ENCODE data around the gene RAB23.

Gene RAB23

GRCh38 chr6:57183336-57183735, 38.8 kb downstream of the RAB23 start:
- DNase-seq (ENCODE audit: low read depth in 2 of 2, low spot score in 1 of 2), result no peak

- no peak for DNase-seq (ENCODE audit: low read depth in 2 of 2, low spot score in 1 of 2)
Measured at GRCh38 chr6:57182017-57182432, 40.1 kb downstream of the RAB23 start.

- DNase-seq (ENCODE audit: low read depth in 2 of 2, low spot score in 1 of 2), result no peak
Measured at GRCh38 chr6:57180596-57180995, 41.5 kb downstream of the RAB23 start.

GRCh38 chr6:57177545-57178265, 44.4 kb downstream of the RAB23 start:
- DNase-seq (ENCODE audit: low read depth in 2 of 2, low spot score in 1 of 2), result no peak

- no peak for DNase-seq (ENCODE audit: low read depth in 2 of 2, low spot score in 1 of 2)
Measured at GRCh38 chr6:57174511-57174907, 47.6 kb downstream of the RAB23 start.

- DNase-seq (ENCODE audit: low read depth in 2 of 2, low spot score in 1 of 2), result no peak
Measured at GRCh38 chr6:57173886-57174510, 48.1 kb downstream of the RAB23 start.

- no peak for DNase-seq (ENCODE audit: low read depth in 2 of 2, low spot score in 1 of 2)
Measured at GRCh38 chr6:57173056-57173885, 48.8 kb downstream of the RAB23 start.

- peak; percentile 70 to 77 for DNase-seq (ENCODE audit: low read depth in 2 of 2, low spot score in 1 of 2)
Measured at GRCh38 chr6:57172136-57173055, 49.7 kb downstream of the RAB23 start, which contains the start of gene BAG2. Gene BAG2 (plus strand): TSS chr6:57172326. CDS start chr6:57172698, 372 bp downstream.

- no peak for DNase-seq (ENCODE audit: low read depth in 2 of 2, low spot score in 1 of 2)
Measured at GRCh38 chr6:57165080-57165479, 57.0 kb downstream of the RAB23 start.

GRCh38 chr6:57163956-57164355, 58.2 kb downstream of the RAB23 start:
- DNase-seq (ENCODE audit: low read depth in 2 of 2, low spot score in 1 of 2), result no peak

GRCh38 chr6:57162516-57162915, 59.6 kb downstream of the RAB23 start:
- no peak for DNase-seq (ENCODE audit: low read depth in 2 of 2, low spot score in 1 of 2)

- DNase-seq (ENCODE audit: low read depth in 2 of 2, low spot score in 1 of 2), result no peak
Measured at GRCh38 chr6:57162028-57162427, 60.1 kb downstream of the RAB23 start.

GRCh38 chr6:57159127-57159526, 63.0 kb downstream of the RAB23 start:
- DNase-seq (ENCODE audit: low read depth in 2 of 2, low spot score in 1 of 2), result no peak

GRCh38 chr6:57158658-57159057, 63.4 kb downstream of the RAB23 start:
- no peak for DNase-seq (ENCODE audit: low read depth in 2 of 2, low spot score in 1 of 2)

GRCh38 chr6:57147955-57148858, 73.9 kb downstream of the RAB23 start:
- no peak for DNase-seq (ENCODE audit: low read depth in 2 of 2, low spot score in 1 of 2)

GRCh38 chr6:57147401-57147800, 74.7 kb downstream of the RAB23 start:
- no peak for DNase-seq (ENCODE audit: low read depth in 2 of 2, low spot score in 1 of 2)

- no peak for DNase-seq (ENCODE audit: low read depth in 2 of 2, low spot score in 1 of 2)
Measured at GRCh38 chr6:57143690-57144089, 78.4 kb downstream of the RAB23 start.

- DNase-seq (ENCODE audit: low read depth in 2 of 2, low spot score in 1 of 2), result no peak
Measured at GRCh38 chr6:57142178-57142525, 80.0 kb downstream of the RAB23 start.

- DNase-seq (ENCODE audit: low read depth in 2 of 2, low spot score in 1 of 2), result no peak
Measured at GRCh38 chr6:57141451-57142177, 80.5 kb downstream of the RAB23 start.

All from stimulated activated CD8-positive, alpha-beta memory T cell treated with anti-CD3 and anti-CD28 coated beads, Interleukin-4, amount 100 ng/mL, for 1 hour (primary cell).